Naive thymus-derived CD4-positive, alpha-beta T cell (primary cell): Measurements from ENCODE around the gene PFDN5. TPM values are rescaled to one million over a fixed set of nuclear protein-coding genes. Genes with fewer than 3 reads are reported as not detected.
"Not testable (repeated sequence)": the region's sequence is repeated elsewhere in the genome, so short reads cannot be mapped to it uniquely, and the experiment has no call there.

Source experiments
- ATAC-seq: fragments of 150-1000 bp; cut with Tn5 transposase; 2 replicates; pipeline ENCODE4 v1.10.0; 2021; ENCODE audit warnings: mild to moderate bottlenecking, moderate library complexity
- CTCF ChIA-PET: fragments of 350-600 bp; sonication (Branson Sonifier 250); formaldehyde crosslinking; loops from one replicate; lab custom pipeline; 2021; ENCODE audit warnings: antibody characterized with exemption; lab: Charles Lee
- POLR2A ChIA-PET: fragments of 350-600 bp; sonication (Branson Sonifier 250); formaldehyde crosslinking; loops from one replicate; lab custom pipeline; 2021; ENCODE audit warnings: antibody characterized with exemption, inconsistent platforms; lab: Charles Lee
- DNase-seq, 9 donors: peaks; one replicate each; pipeline versions ENCODE4 v3.0.0 to v3.0.0-alpha.2; 2020 to 2022; ENCODE audit warnings: mixed read lengths in 1 of 9
- H3K27ac ChIP-seq: one replicate; pipeline ENCODE4 v1.7.0; 2013; ENCODE audit warnings: mild to moderate bottlenecking, low read depth, low read length, moderate library complexity
- H3K27me3 ChIP-seq, 2 donors: one replicate each; pipeline ENCODE4 v1.7.0; 2013; ENCODE audit warnings: low read length in 2 of 2, mild to moderate bottlenecking in 2 of 2, moderate library complexity in 2 of 2; ENCODE audit not compliant: control insufficient read depth in 2 of 2, insufficient read depth in 2 of 2
- H3K36me3 ChIP-seq, 3 experiments: 1 replicate in 2 of 3; 2 replicates in 1 of 3; pipeline ENCODE4 v1.7.0; 2013; ENCODE audit warnings: low read length in 3 of 3, mild to moderate bottlenecking in 3 of 3, moderate library complexity in 1 of 3; ENCODE audit not compliant: insufficient read depth in 3 of 3, control insufficient read depth in 2 of 3
- H3K4me1 ChIP-seq, 2 donors: one replicate each; pipeline ENCODE4 v1.7.0; 2013; ENCODE audit warnings: low read length in 2 of 2, mild to moderate bottlenecking in 2 of 2, moderate library complexity in 1 of 2; ENCODE audit not compliant: control insufficient read depth in 2 of 2, insufficient read depth in 2 of 2
- H3K4me3 ChIP-seq: 2 replicates; pipeline ENCODE4 v1.7.0; 2013; ENCODE audit warnings: mild to moderate bottlenecking, low read length
- H3K9me3 ChIP-seq, 3 experiments: 1 replicate in 2 of 3; 2 replicates in 1 of 3; pipeline ENCODE4 v1.7.0; 2013; ENCODE audit warnings: low read length in 3 of 3; ENCODE audit not compliant: control insufficient read depth in 2 of 3
- H3K27ac Mint-ChIP-seq, 9 donors: one replicate each; pipeline ENCODE4 v1.8.0; 2020 to 2022; ENCODE audit warnings: mixed read lengths in 9 of 9, mild to moderate bottlenecking in 8 of 9, moderate library complexity in 5 of 9, inconsistent platforms in 2 of 9
- H3K27me3 Mint-ChIP-seq, 5 donors: one replicate each; pipeline ENCODE4 v1.8.0; 2021 to 2022; ENCODE audit warnings: mixed read lengths in 5 of 5, mild to moderate bottlenecking in 1 of 5
- H3K36me3 Mint-ChIP-seq, 5 donors: one replicate each; pipeline ENCODE4 v1.8.0; 2020 to 2022; ENCODE audit warnings: mixed read lengths in 5 of 5, mild to moderate bottlenecking in 3 of 5, inconsistent platforms in 1 of 5
- H3K4me1 Mint-ChIP-seq, 7 donors: one replicate each; pipeline ENCODE4 v1.8.0; 2020 to 2022; ENCODE audit warnings: mixed read lengths in 7 of 7, mild to moderate bottlenecking in 3 of 7, inconsistent platforms in 1 of 7
- H3K4me3 Mint-ChIP-seq, 10 donors: one replicate each; pipeline ENCODE4 v1.8.0; 2020 to 2022; ENCODE audit warnings: mild to moderate bottlenecking in 10 of 10, mixed read lengths in 10 of 10, moderate library complexity in 6 of 10, inconsistent platforms in 2 of 10
- H3K9me3 Mint-ChIP-seq, 11 donors: one replicate each; pipeline ENCODE4 v1.8.0; 2020 to 2022; ENCODE audit warnings: mixed read lengths in 11 of 11, mild to moderate bottlenecking in 4 of 11, inconsistent platforms in 1 of 11, moderate library complexity in 1 of 11
- intact Hi-C, 2 donors: fragments of 100-400 bp; cut with micrococcal nuclease; formaldehyde crosslinking; loops; one replicate each; pipeline ENCODE4 v1.15.1; 2023
- polyA plus RNA-seq, 2 donors: library from polyadenylated mRNA; unstranded; fragments of 300-500 nt; fragmentation: Illumina TruSeq; gene quantifications; one replicate each; pipeline ENCODE4 v1.2.3, GENCODE V29; 2021
- total RNA-seq, 6 experiments: library from RNA in 5 of 6; stranded (reverse) in 5 of 6; gene quantifications; 1 replicate in 5 of 6; 2 replicates in 1 of 6; pipeline ENCODE4 v1.2.3 and lab custom pipeline; 2021 to 2026

PFDN5 gene
- total and polyA plus RNA-seq, 7 experiments from 2014 or later, result 323 to 1,956 (median 754) TPM

- Mint-ChIP-seq H3K9me3 (no peaks in the 10 kb centered on the region), H3K27me3 (no peaks in the 10 kb centered on the region), H3K4me1 (peaks cover 6 to 15% (median 10%) of the 10 kb centered on the region in 7 donors), H3K4me3 (no peak overlapping the region), H3K36me3 (peaks cover 0 to 9% (median 0%) of the 10 kb centered on the region in 5 donors), H3K27ac (peak overlapping the region in 1 of 9 donors; percentile 24)
- no peak overlapping the region for H3K4me3 ChIP-seq
- peaks cover 3 to 5% of the 10 kb centered on the region in 2 donors for H3K4me1 ChIP-seq
- no peak for DNase-seq
- ChIA-PET POLR2A (interaction anchor here (1.7 kb wide), 1 partner anchor 76 kb away, joined by 5 read pairs; no protein-coding TSS in a partner anchor), CTCF (interaction anchor here (0.8 to 9.3 kb wide), 3 partner anchors 31 to 130 kb away, joined by 3 to 159 read pairs (median 4); partner anchors contain the start of gene ITGB7)
- no peaks in the 10 kb centered on the region for H3K36me3 ChIP-seq
- no peak for ATAC-seq
- intact Hi-C loops, result loop anchor here in 1 of 2 donors (5.0 kb wide), 1 partner anchor 193 kb away; the partner anchor contains the start of gene IGFBP6
- no peak overlapping the region for H3K27ac ChIP-seq
- H3K9me3 ChIP-seq, result no peaks in the 10 kb centered on the region
- H3K27me3 ChIP-seq, result no peaks in the 10 kb centered on the region
Observed at GRCh38 chr12:53289891-53290290, 5.5 kb upstream of the PFDN5 start.

- no peaks in the 10 kb centered on the region for H3K27me3 Mint-ChIP-seq
- H3K27ac Mint-ChIP-seq, result no peak overlapping the region
- H3K9me3 Mint-ChIP-seq, result no peaks in the 10 kb centered on the region
- no peaks in the 10 kb centered on the region for H3K27me3 ChIP-seq
- peaks cover 6 to 7% of the 10 kb centered on the region in 2 donors for H3K4me1 ChIP-seq
- H3K27ac ChIP-seq, result no peak overlapping the region
- peaks cover 0 to 13% (median 0%) of the 10 kb centered on the region in 5 donors for H3K36me3 Mint-ChIP-seq
- no peaks in the 10 kb centered on the region for H3K9me3 ChIP-seq
- POLR2A ChIA-PET, result interaction anchor here (1.7 kb wide), 1 partner anchor 76 kb away, joined by 5 read pairs; no protein-coding TSS in a partner anchor
- peaks cover 0 to 3% (median 0%) of the 10 kb centered on the region in 3 experiments for H3K36me3 ChIP-seq
- ATAC-seq (no peak), DNase-seq (no peak)
- H3K4me3 ChIP-seq, result no peak overlapping the region
- H3K4me1 Mint-ChIP-seq, result peaks cover 10 to 23% (median 14%) of the 10 kb centered on the region in 7 donors
- no peak overlapping the region for H3K4me3 Mint-ChIP-seq
- intact Hi-C loops, result no loop called here
- CTCF ChIA-PET, result interaction anchor here (0.7 to 9.3 kb wide), 4 partner anchors 9 to 131 kb away, joined by 3 to 159 read pairs (median 4); partner anchors contain the start of gene ITGB7
Observed at GRCh38 chr12:53290661-53291060, 4.7 kb upstream of the PFDN5 start.

- no peaks in the 10 kb centered on the region for H3K9me3 ChIP-seq
- no peak overlapping the region for H3K27ac ChIP-seq
- no peaks in the 10 kb centered on the region for H3K27me3 ChIP-seq
- Mint-ChIP-seq H3K36me3 (peaks cover 0 to 15% (median 2%) of the 10 kb centered on the region in 5 donors), H3K9me3 (no peaks in the 10 kb centered on the region), H3K27ac (no peak overlapping the region), H3K4me3 (no peak overlapping the region), H3K4me1 (peaks cover 21 to 40% (median 25%) of the 10 kb centered on the region in 7 donors), H3K27me3 (no peaks in the 10 kb centered on the region)
- ChIA-PET POLR2A (interaction anchor here (0.9 to 1.0 kb wide), 2 partner anchors 32 to 155 kb away, joined by 3 to 4 read pairs; no protein-coding TSS in a partner anchor), CTCF (interaction anchor here (0.8 to 9.3 kb wide), 2 partner anchors 79 to 133 kb away, joined by 3 to 159 read pairs; partner anchors contain the start of gene ITGB7)
- H3K4me3 ChIP-seq, result no peak overlapping the region
- intact Hi-C loops, result no loop called here
- DNase-seq (no peak), ATAC-seq (no peak)
- H3K4me1 ChIP-seq, result peaks cover 15 to 20% of the 10 kb centered on the region in 2 donors
- peaks cover 0 to 5% (median 0%) of the 10 kb centered on the region in 3 experiments for H3K36me3 ChIP-seq
Observed at GRCh38 chr12:53292426-53292825, 2.9 kb upstream of the PFDN5 start.

- peaks cover 0 to 19% (median 8%) of the 10 kb centered on the region in 5 donors for H3K36me3 Mint-ChIP-seq
- no peaks in the 10 kb centered on the region for H3K9me3 Mint-ChIP-seq
- H3K4me1 Mint-ChIP-seq, result peaks cover 32 to 68% (median 43%) of the 10 kb centered on the region in 7 donors
- ChIA-PET CTCF (interaction anchor here (0.6 to 2.4 kb wide), 11 partner anchors 10 to 1246 kb away, joined by 3 to 18 read pairs (median 3); partner anchors contain the start of genes AAAS, ATP5MC2 and ESPL1), POLR2A (interaction anchor here (0.6 to 8.0 kb wide), 30 partner anchors 12 to 289 kb away, joined by 3 to 81 read pairs (median 5); partner anchors contain the start of genes AAAS, CSAD, EIF4B and ITGB7)
- peak overlapping the region; percentile 91 to 100 (median 98) for H3K4me3 Mint-ChIP-seq
- peaks cover 0 to 24% (median 3%) of the 10 kb centered on the region in 3 experiments for H3K36me3 ChIP-seq
- intact Hi-C loops, result loop anchor here (1.0 to 5.0 kb wide), 15 partner anchors 25 to 381 kb away; partner anchors contain the start of genes AAAS (in 2 of the 2), ATP5MC2 (in 2 of the 2), CSAD (in 2 of the 2) and EIF4B (in 2 of the 2)
- peak overlapping the region; percentile 94 for H3K27ac ChIP-seq
- H3K27me3 ChIP-seq, result no peaks in the 10 kb centered on the region
- peak overlapping the region; percentile 96 to 99 (median 98) for H3K27ac Mint-ChIP-seq
- no peaks in the 10 kb centered on the region for H3K27me3 Mint-ChIP-seq
- peaks cover 28 to 33% of the 10 kb centered on the region in 2 donors for H3K4me1 ChIP-seq
- DNase-seq, result peak in 1 of 9 donors; percentile 9
- no peak for ATAC-seq
- H3K4me3 ChIP-seq, result peak overlapping the region; percentile 85
- H3K9me3 ChIP-seq, result no peaks in the 10 kb centered on the region
Observed at GRCh38 chr12:53295891-53296219, 513 bp downstream of the PFDN5 start.

- not testable (repeated sequence) for H3K4me3 ChIP-seq, DNase-seq, H3K27me3 ChIP-seq, H3K9me3 Mint-ChIP-seq, ATAC-seq, H3K27me3 Mint-ChIP-seq, H3K9me3 ChIP-seq
- Mint-ChIP-seq H3K27ac (peak overlapping the region in 6 of 9 donors; percentile 16 to 99 (median 96)), H3K36me3 (peaks cover 0 to 22% (median 8%) of the 10 kb centered on the region in 5 donors), H3K4me3 (peak overlapping the region; percentile 6 to 100 (median 84)), H3K4me1 (peaks cover 40 to 80% (median 54%) of the 10 kb centered on the region in 7 donors)
- ChIA-PET POLR2A (interaction anchor here (0.7 to 8.0 kb wide), 12 partner anchors 23 to 204 kb away, joined by 3 to 81 read pairs (median 10); partner anchors contain the start of genes AAAS, CSAD, ITGB7 and SP1), CTCF (interaction anchor here (1.0 to 2.3 kb wide), 5 partner anchors 24 to 85 kb away, joined by 3 to 14 read pairs (median 4); partner anchors contain the start of genes AAAS and ESPL1)
- peaks cover 0 to 27% (median 3%) of the 10 kb centered on the region in 3 experiments for H3K36me3 ChIP-seq
- H3K27ac ChIP-seq, result peak overlapping the region; percentile 94
- intact Hi-C loops, result loop anchor here (5.0 kb wide), 2 partner anchors 245 to 380 kb away; partner anchors contain the start of genes ATP5MC2 (in 1 of the 2) and TNS2 (in 1 of the 2)
- peaks cover 28 to 33% of the 10 kb centered on the region in 2 donors for H3K4me1 ChIP-seq
Observed at GRCh38 chr12:53297106-53297505, 1.8 kb downstream of the PFDN5 start.

- peak overlapping the region in 9 of 10 donors; percentile 6 to 95 (median 49) for H3K4me3 Mint-ChIP-seq
- H3K4me1 Mint-ChIP-seq, result peaks cover 47 to 91% (median 61%) of the 10 kb centered on the region in 7 donors
Observed at GRCh38 chr12:53298164-53298563, 2.8 kb downstream of the PFDN5 start.

More at GRCh38 chr12:53298164-53298563, 2.8 kb downstream of the PFDN5 start:
- DNase-seq, result no peak
- intact Hi-C loops, result loop anchor here (2.0 to 5.0 kb wide), 3 partner anchors 47 to 379 kb away; partner anchors contain the start of genes ATP5MC2 (in 1 of the 2) and TNS2 (in 1 of the 2)
- Histone ChIP-seq H3K9me3 (no peaks in the 10 kb centered on the region), H3K27me3 (no peaks in the 10 kb centered on the region), H3K27ac (peak overlapping the region; percentile 68), H3K36me3 (peaks cover 0 to 38% (median 3%) of the 10 kb centered on the region in 3 experiments), H3K4me1 (peaks cover 28 to 36% of the 10 kb centered on the region in 2 donors), H3K4me3 (no peak overlapping the region)
- ChIA-PET POLR2A (interaction anchor here (0.6 to 8.0 kb wide), 11 partner anchors 12 to 273 kb away, joined by 3 to 81 read pairs (median 8); partner anchors contain the start of genes AAAS, CSAD, ITGB7 and TARBP2), CTCF (interaction anchor here (0.6 to 2.3 kb wide), 7 partner anchors 10 to 118 kb away, joined by 3 to 14 read pairs (median 5); partner anchors contain the start of genes AAAS, CSAD and ZNF740)
- Mint-ChIP-seq H3K27me3 (no peaks in the 10 kb centered on the region), H3K9me3 (no peaks in the 10 kb centered on the region), H3K36me3 (peaks cover 7 to 23% (median 15%) of the 10 kb centered on the region in 5 donors), H3K27ac (peak overlapping the region in 7 of 9 donors; percentile 20 to 97 (median 68))
- ATAC-seq, result no peak
